Measurements from ENCODE around the gene UFD1. TPM values are rescaled to one million over a fixed set of nuclear protein-coding genes. Genes with fewer than 3 reads are reported as not detected.

Gene UFD1
- total RNA-seq, 1 experiment from 2014 or later, result 74.4 TPM

DNA sequence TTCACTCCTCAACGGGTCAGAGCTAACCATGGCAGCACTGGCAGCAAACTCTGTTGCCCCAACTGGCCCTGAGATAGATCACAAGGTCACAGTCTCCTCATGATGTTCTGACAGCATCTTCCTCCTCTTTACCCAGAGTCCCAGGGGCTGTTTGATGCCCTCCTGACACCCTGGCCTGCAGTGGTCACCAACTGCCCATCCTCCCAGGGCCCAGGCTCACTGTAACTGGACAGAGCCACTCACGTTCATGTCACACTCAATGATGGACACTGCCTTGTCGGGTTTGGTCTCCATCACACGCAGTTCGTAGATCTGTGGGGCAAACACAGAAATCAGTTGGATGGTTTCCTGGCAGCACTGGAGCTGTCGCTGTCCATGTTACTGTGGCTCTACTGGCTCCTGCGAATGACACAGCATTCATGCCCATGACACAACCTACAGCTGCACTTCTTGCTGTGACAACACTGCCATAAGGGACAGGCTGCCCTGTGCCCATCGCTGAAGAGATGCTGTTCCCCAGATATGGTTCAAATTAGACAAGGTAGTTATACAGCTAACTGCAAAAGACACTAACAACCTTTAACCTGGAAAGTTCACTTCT is 21.1 kb downstream of the UFD1 start:
- Histone ChIP-seq H4K8ac (replicated peaks; ENCODE audit: insufficient read length, low read depth, low read length) (no peak overlapping the region), H2BK120ac (ENCODE audit: low read depth, low read length, poor library complexity, severe bottlenecking) (no peak overlapping the region), H3K27ac (ENCODE audit: insufficient read length, low read depth, low read length) (no peak overlapping the region), H2BK5ac (ENCODE audit: insufficient read length, low read length) (no peak overlapping the region), H4K20me1 (ENCODE audit: control insufficient read depth, insufficient read depth, insufficient read length) (no peaks in the 10 kb centered on the region), H3K18ac (ENCODE audit: insufficient read length, low read depth, low read length) (no peak overlapping the region), H3K79me1 (ENCODE audit: insufficient read depth, low read depth, low read length, poor library complexity, severe bottlenecking) (no peaks in the 10 kb centered on the region), H2BK12ac (ENCODE audit: insufficient read length, low read depth, low read length) (no peak overlapping the region), H3K4me1 (ENCODE audit: insufficient read depth, low read length) (no peaks in the 10 kb centered on the region), H4K5ac (ENCODE audit: insufficient read length, low read depth, low read length) (no peak overlapping the region), H3T11ph (ENCODE audit: low read length) (no peak overlapping the region), H3K9me3 (ENCODE audit: control insufficient read depth, low read depth, low read length) (no peaks in the 10 kb centered on the region), H3K27me3 (ENCODE audit: insufficient read depth, low read length) (no peaks in the 10 kb centered on the region), H3K56ac (ENCODE audit: insufficient read length, low read depth, low read length) (no peak overlapping the region), H3K23ac (ENCODE audit: insufficient read length, low read depth, low read length) (no peak overlapping the region), H2BK15ac (ENCODE audit: low read depth, low read length) (no peak overlapping the region), H3K4ac (ENCODE audit: low read depth, low read length) (no peak overlapping the region), H2AK5ac (ENCODE audit: insufficient read length, low read length) (no peak overlapping the region), H3K9ac (ENCODE audit: extremely low read depth, insufficient read length, low read length) (no peak overlapping the region), H4K91ac (ENCODE audit: insufficient read length, low read depth, low read length) (no peak overlapping the region), H3K23me2 (ENCODE audit: insufficient read length, low read depth, low read length, poor library complexity, severe bottlenecking) (no peaks in the 10 kb centered on the region), H2AFZ (ENCODE audit: low read length) (no peak overlapping the region), H2BK20ac (ENCODE audit: low read depth, low read length, poor library complexity, severe bottlenecking) (no peak overlapping the region), H3K14ac (ENCODE audit: insufficient read depth, low read length) (no peak overlapping the region; the same call in 1 of the 2 replicates), H3K4me2 (ENCODE audit: insufficient read depth, insufficient read length, low read length) (no peak overlapping the region), H3K79me2 (ENCODE audit: insufficient read depth, low read length) (no peaks in the 10 kb centered on the region)
- H3K9me3 Mint-ChIP-seq, result no peaks in the 10 kb centered on the region
- no peaks in the 10 kb centered on the region; the same call in 1 of the 2 replicates for H3K27me3 Mint-ChIP-seq (ENCODE audit: low read depth)
- TF ChIP-seq, protein P1, sequence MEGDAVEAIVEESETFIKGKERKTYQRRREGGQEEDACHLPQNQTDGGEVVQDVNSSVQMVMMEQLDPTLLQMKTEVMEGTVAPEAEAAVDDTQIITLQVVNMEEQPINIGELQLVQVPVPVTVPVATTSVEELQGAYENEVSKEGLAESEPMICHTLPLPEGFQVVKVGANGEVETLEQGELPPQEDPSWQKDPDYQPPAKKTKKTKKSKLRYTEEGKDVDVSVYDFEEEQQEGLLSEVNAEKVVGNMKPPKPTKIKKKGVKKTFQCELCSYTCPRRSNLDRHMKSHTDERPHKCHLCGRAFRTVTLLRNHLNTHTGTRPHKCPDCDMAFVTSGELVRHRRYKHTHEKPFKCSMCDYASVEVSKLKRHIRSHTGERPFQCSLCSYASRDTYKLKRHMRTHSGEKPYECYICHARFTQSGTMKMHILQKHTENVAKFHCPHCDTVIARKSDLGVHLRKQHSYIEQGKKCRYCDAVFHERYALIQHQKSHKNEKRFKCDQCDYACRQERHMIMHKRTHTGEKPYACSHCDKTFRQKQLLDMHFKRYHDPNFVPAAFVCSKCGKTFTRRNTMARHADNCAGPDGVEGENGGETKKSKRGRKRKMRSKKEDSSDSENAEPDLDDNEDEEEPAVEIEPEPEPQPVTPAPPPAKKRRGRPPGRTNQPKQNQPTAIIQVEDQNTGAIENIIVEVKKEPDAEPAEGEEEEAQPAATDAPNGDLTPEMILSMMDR (conservative IDR thresholded peaks at IDR 0.05), result no peak
- peaks cover 2 to 12% of the 10 kb centered on the region in 2 experiments; a peak in 2 of 4 replicates for H3K4me1 Mint-ChIP-seq
- no CpG with 5 or more reads among the region's 8 CpGs for WGBS (ENCODE audit: extremely low coverage, insufficient read length, low lambda C conversion rate)
- H3K36me3 Mint-ChIP-seq (ENCODE audit: insufficient read depth in 1 of 3, low read depth in 3 of 3), result peaks cover 30 to 79% (median 45%) of the 10 kb centered on the region in 3 experiments
- H3K4me3 Mint-ChIP-seq, result no peak overlapping the region
- H3K27ac Mint-ChIP-seq, result no peak overlapping the region; a peak in 1 of 7 replicates
- no peak for DNase-seq

Data from H9 (cell line).